Activated naive CD4-positive, alpha-beta T cell treated with anti-CD3 and anti-CD28 coated beads, Interleukin-2, amount 50 U/mL, for 72 hours (primary cell): ENCODE results near the gene WAC. TPM values are rescaled to one million over a fixed set of nuclear protein-coding genes. Genes with fewer than 3 reads are reported as not detected.
"Not testable (repeated sequence)": the region's sequence is repeated elsewhere in the genome, so short reads cannot be mapped to it uniquely, and the experiment has no call there.

Experiments used
- ATAC-seq, 2 donors: fragments of 150-1000 bp; cut with Tn5 transposase; 2 replicates each; pipeline ENCODE4 v1.10.0; 2021; ENCODE audit warnings: mild to moderate bottlenecking in 2 of 2, moderate library complexity in 2 of 2
- DNase-seq, 2 donors: peaks; one replicate each; pipeline ENCODE4 v3.0.0; 2021 to 2022; ENCODE audit warnings: low spot score in 2 of 2
- H3K27ac Mint-ChIP-seq, 2 donors: one replicate each; pipeline ENCODE4 v1.8.0; 2022; ENCODE audit warnings: mild to moderate bottlenecking in 2 of 2, mixed read lengths in 2 of 2
- H3K36me3 Mint-ChIP-seq, 2 donors: one replicate each; pipeline ENCODE4 v1.8.0; 2022; ENCODE audit warnings: mixed read lengths in 2 of 2
- H3K9me3 Mint-ChIP-seq, 2 donors: one replicate each; pipeline ENCODE4 v1.8.0; 2022; ENCODE audit warnings: mixed read lengths in 2 of 2
- total RNA-seq, 2 donors: library from RNA; stranded (reverse); gene quantifications; one replicate each; pipeline ENCODE4 v1.2.3, GENCODE V29; 2022

WAC gene
- total RNA-seq, 2 donors from 2014 or later, result 119 to 120 TPM

DNA sequence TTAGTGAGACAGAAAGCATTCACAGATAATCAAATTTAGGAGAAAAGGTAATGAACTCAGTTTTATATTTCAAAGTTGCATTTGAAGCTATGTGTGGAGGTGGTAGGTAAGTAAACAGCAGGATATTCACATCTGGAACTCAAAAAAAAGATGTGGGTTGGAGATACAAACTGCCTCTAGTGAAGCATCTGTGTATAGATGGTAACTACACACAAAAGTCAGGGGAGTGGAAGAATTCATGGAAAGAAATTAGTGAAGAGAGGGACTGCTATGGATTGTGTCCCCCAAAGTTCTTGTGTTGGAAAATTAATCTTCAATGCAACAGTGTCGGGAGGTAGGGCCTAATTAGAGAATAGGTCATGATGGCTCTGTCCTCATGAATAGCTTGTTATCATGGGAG, 18.3 kb upstream of the WAC start:
- peaks cover under 1 to 4% of the 10 kb centered on the region in 2 donors for H3K9me3 Mint-ChIP-seq
- no peak for ATAC-seq
- H3K27ac Mint-ChIP-seq, result no peak overlapping the region
- H3K36me3 Mint-ChIP-seq, result no peaks in the 10 kb centered on the region
- DNase-seq, result no peak

DNA sequence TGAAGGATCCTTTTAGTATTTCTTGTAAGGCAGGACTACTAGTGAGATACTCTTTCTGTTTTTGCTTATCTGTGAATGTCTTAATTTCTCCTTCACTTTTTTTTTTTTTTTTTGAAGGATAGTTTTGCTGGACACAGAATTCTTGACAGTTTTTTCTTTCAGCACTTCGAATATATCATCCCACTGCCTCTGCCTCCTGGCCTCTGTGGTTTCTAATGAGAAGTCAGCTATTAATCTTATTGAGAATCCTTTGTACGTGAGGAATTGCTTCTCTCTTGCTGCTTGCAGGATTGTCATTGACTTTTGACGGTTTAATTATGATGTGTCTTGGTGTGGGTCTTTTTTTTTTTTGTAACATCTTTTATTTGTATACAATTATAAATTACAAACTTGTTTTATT, 12.6 kb upstream of the WAC start:
- ATAC-seq, result no peak
- H3K9me3 Mint-ChIP-seq, result peaks cover 22% of the 10 kb centered on the region in 2 donors
- no peak for DNase-seq
- peaks cover 21 to 24% of the 10 kb centered on the region in 2 donors for H3K36me3 Mint-ChIP-seq
- no peak overlapping the region for H3K27ac Mint-ChIP-seq

- not testable (repeated sequence) for ATAC-seq, H3K27ac Mint-ChIP-seq, DNase-seq
- H3K9me3 Mint-ChIP-seq, result peaks cover 24 to 25% of the 10 kb centered on the region in 2 donors
- peaks cover 25 to 28% of the 10 kb centered on the region in 2 donors for H3K36me3 Mint-ChIP-seq
Measured at GRCh38 chr10:28520828-28521227, 12.1 kb upstream of the WAC start.

DNA sequence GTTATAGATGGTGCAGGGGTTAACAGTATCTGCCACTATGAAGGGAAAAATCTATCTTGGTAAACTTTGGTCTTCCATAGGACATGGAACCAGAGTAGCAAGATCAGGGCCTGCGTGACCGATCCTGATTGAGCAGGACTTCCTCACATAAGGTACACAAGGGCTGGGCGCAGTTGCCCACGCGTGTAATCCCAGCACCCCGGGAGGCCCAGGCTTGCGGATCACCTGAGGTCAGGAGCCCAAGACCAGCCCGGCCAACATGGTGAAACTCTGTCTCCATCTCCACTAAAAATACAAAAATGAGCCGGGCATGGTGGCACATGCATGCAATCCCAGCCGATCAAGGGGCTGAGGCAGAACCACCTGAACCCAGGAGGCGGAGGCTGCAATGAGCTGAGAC, 11.0 kb upstream of the WAC start:
- DNase-seq, H3K27ac Mint-ChIP-seq, ATAC-seq: not testable (repeated sequence)
- Mint-ChIP-seq H3K9me3 (peaks cover 26 to 27% of the 10 kb centered on the region in 2 donors), H3K36me3 (peaks cover 30 to 34% of the 10 kb centered on the region in 2 donors)

- no peak overlapping the region for H3K27ac Mint-ChIP-seq
- DNase-seq, result no peak
- ATAC-seq, result no peak
- H3K9me3 Mint-ChIP-seq, result peaks cover 21 to 28% of the 10 kb centered on the region in 2 donors
- peaks cover 30 to 36% of the 10 kb centered on the region in 2 donors for H3K36me3 Mint-ChIP-seq
Measured at GRCh38 chr10:28523725-28524252, 9.1 kb upstream of the WAC start.

GRCh38 chr10:28530751-28531150, 2.2 kb upstream of the WAC start:
- ATAC-seq (no peak), DNase-seq (no peak)
- Mint-ChIP-seq H3K9me3 (peaks cover 2 to 7% of the 10 kb centered on the region in 2 donors), H3K27ac (peak overlapping the region in 1 of 2 donors; percentile 94), H3K36me3 (peaks cover 36 to 63% of the 10 kb centered on the region in 2 donors)

DNA sequence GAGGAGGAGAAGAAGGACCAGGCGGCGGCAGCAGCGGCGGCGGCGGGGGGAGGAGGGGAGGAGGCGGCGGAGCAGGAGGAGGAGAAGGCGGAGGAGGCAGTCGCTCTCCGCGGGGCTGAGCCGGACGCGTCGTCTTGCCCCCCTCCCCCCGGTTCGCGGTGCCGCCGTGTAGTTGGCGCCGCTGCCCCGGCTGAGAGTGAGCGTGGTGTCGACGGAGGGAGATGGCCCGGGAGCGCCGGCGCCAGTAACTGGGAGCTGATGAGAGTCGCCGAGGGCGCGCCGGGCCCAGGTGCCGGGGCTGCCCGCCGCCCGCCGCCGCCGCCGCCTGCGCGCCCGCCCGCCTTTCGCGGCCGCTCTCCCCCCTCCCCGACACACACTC, 257 bp downstream of the WAC start:
- ATAC-seq (peak in 1 of 2 donors; percentile 16), DNase-seq (no peak)
- Mint-ChIP-seq H3K9me3 (peaks cover 0 to 4% of the 10 kb centered on the region in 2 donors), H3K27ac (peak overlapping the region; percentile 96 to 100), H3K36me3 (peaks cover 41 to 73% of the 10 kb centered on the region in 2 donors)

DNA sequence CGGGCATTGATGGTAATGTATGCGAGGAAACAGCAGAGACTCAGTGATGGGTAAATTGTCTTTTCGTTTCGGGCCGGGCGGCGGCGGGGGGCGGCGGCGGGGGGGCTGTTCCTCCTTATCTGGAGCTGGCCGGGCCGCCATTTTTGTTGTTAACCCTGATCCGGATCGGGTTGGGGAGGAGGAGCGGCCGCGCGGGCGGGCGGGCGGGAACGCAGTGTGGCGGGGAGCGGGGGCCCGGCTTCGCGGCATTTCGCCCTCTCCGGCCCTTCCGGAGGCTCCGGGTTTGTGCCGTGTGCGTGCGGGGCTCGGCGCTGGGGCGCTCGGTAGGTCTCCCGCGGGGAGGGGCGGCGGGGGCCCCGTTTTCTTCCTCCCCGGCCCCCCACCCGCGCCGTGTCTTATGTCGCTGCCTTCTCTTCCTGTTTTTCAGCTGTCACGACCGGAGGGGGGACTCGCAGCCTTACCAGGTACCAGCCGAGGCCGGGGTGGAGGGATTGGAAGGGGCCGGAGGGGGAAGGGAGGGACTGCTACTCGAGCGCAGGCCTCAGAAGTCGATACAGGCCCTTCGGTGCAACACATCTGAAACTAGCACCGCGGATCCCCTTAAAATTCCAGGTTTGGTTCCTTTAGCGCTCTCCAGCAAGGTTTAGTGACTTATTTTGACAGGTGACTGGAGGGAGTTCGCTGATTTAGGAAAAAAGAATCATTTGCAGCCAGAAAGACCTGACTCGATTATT, 820 bp downstream of the WAC start:
- peaks cover 0 to 3% of the 10 kb centered on the region in 2 donors for H3K9me3 Mint-ChIP-seq
- ATAC-seq, result peak; percentile 18 to 21

GRCh38 chr10:28535846-28536245, 2.9 kb downstream of the WAC start:
- DNase-seq, result no peak
- Mint-ChIP-seq H3K36me3 (peaks cover 43 to 64% of the 10 kb centered on the region in 2 donors), H3K9me3 (no peaks in the 10 kb centered on the region), H3K27ac (peak overlapping the region in 1 of 2 donors; percentile 82)
- ATAC-seq, result no peak

More for the DNA sequence above, 820 bp downstream of the WAC start:
- peak overlapping the region; percentile 96 to 99 for H3K27ac Mint-ChIP-seq
- peaks cover 43 to 73% of the 10 kb centered on the region in 2 donors for H3K36me3 Mint-ChIP-seq
- peak; percentile 55 to 62 for DNase-seq

- Mint-ChIP-seq H3K36me3 (peaks cover 43 to 66% of the 10 kb centered on the region in 2 donors), H3K9me3 (no peaks in the 10 kb centered on the region), H3K27ac (no peak overlapping the region)
- ATAC-seq, result no peak
- no peak for DNase-seq
Measured at GRCh38 chr10:28538595-28538994, 5.7 kb downstream of the WAC start.

GRCh38 chr10:28540145-28540544, 7.2 kb downstream of the WAC start:
- ATAC-seq (no peak), DNase-seq (no peak)
- no peaks in the 10 kb centered on the region for H3K9me3 Mint-ChIP-seq
- peak overlapping the region in 1 of 2 donors; percentile 41 for H3K27ac Mint-ChIP-seq
- H3K36me3 Mint-ChIP-seq, result peaks cover 29 to 52% of the 10 kb centered on the region in 2 donors

- Mint-ChIP-seq H3K36me3 (peaks cover 20 to 46% of the 10 kb centered on the region in 2 donors), H3K27ac (peak overlapping the region in 1 of 2 donors; percentile 61), H3K9me3 (no peaks in the 10 kb centered on the region)
- DNase-seq (no peak), ATAC-seq (peak; percentile 26 to 51)
Measured at GRCh38 chr10:28541717-28542365, 8.9 kb downstream of the WAC start.

- H3K27ac Mint-ChIP-seq, result no peak overlapping the region
- DNase-seq, result no peak
- H3K9me3 Mint-ChIP-seq, result no peaks in the 10 kb centered on the region
- ATAC-seq, result no peak
- peaks cover 17 to 39% of the 10 kb centered on the region in 2 donors for H3K36me3 Mint-ChIP-seq
Measured at GRCh38 chr10:28542728-28543127, 9.8 kb downstream of the WAC start.

DNA sequence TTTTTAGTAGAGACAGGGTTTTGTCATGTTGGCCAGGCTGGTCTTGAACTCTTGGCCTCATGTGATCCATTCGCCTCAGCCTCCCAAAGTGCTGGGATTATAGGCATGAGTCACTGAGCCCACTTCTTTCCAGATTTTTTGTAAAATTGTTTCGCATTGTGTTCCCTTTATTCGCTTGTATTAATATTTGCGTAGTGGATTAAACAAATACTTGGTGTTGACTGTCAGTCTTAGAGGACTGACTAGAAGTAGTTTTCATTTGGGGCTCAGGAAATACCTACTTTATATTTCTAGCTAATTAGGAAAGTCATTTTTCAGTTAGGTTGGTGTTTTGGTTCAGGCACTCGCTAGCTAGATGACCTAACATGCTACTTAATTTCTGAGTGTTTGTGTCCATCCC, 11.1 kb downstream of the WAC start:
- DNase-seq, result no peak
- Mint-ChIP-seq H3K9me3 (no peaks in the 10 kb centered on the region), H3K27ac (no peak overlapping the region), H3K36me3 (peaks cover 17 to 42% of the 10 kb centered on the region in 2 donors)
- no peak for ATAC-seq

DNA sequence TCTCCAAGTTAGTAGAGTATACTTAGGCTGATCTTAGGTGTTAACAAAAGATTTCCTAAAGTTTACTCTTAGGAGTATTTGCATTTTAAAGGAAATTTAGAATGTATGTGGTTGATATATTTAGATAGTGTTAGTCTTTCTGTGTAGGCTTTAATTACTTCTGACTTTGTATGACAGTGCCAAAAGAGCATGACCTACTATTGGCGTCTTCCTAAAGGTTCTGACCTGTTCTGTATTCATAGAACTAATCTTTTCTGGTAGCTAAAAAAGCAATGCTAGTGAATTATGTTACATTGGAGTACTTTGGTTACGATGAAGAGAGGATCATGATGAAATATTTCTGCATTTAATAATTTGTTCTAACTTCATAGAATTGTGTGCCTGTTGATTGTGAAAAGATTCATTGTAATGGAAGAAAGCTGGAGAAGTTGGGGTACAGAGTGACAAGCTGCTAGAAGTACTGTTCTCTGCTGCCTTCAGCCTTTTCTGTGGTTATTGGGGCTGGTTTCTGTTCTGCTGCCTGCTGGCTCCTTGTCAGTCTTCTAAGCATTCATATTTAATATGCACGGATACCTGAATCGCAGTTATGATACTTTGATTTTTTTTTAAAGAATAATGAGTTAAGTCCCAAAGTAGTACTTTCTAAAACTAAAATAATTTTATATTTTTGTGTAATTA, 13.2 kb downstream of the WAC start:
- Mint-ChIP-seq H3K27ac (no peak overlapping the region), H3K36me3 (peaks cover 23 to 44% of the 10 kb centered on the region in 2 donors), H3K9me3 (no peaks in the 10 kb centered on the region)
- ATAC-seq, result no peak
- no peak for DNase-seq

DNA sequence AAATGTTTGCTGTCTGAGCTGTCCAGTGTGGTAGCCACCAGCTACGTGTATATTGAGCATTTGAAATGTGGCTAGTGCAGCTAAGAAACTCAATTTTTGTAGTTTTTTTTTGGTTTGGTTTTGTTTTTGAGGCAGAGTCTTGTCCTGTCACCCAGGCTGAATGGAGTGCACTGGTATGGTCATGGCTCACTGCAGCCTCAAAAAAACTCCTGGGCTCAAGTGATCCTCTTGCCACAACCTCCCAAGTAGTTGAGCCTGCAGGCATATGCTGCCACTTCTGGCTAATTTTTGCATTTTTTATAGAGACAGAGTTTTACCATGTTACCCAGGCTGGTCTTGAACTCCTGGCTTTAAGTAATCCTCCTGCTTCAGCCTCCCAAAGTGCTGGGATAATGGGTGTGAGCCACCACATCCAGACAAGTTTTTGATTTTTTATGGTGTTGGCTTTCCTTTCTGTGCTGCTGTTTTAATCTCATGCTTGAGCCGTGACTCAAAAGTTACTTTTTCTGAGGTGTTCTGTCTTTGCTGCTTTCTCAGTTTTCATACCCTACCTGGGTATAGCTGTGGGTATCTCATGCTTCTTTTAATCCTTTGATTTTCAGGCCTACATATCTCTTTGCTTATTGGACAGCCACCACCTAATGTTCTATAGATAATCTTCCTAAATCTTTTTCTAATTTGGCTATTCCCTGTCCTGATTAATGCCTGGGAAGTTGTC, 16.0 kb downstream of the WAC start:
- peaks cover 13 to 47% of the 10 kb centered on the region in 2 donors for H3K36me3 Mint-ChIP-seq
- DNase-seq, result no peak
- peak; percentile 53 to 73 for ATAC-seq
- H3K9me3 Mint-ChIP-seq, result no peaks in the 10 kb centered on the region
- peak overlapping the region in 1 of 2 donors; percentile 63 for H3K27ac Mint-ChIP-seq
